Mesenchymal stem cell (in vitro differentiated cells and primary cell): ENCODE results near the gene PID1.

Source experiments
- DNase-seq: peaks from one replicate; pipeline ENCODE4 v3.0.0-alpha.2; 2013
- H2AFZ ChIP-seq: one replicate; pipeline ENCODE4 v1.6.1; 2013; ENCODE audit warnings: low read depth, mild to moderate bottlenecking, control low read depth, inconsistent platforms, low read length, moderate library complexity
- H2AK5ac ChIP-seq: 2 replicates; pipeline ENCODE4 v1.6.1; 2013; ENCODE audit warnings: low read length, moderate library complexity, mild to moderate bottlenecking, inconsistent platforms; ENCODE audit not compliant: severe bottlenecking
- H2BK120ac ChIP-seq: one replicate; pipeline ENCODE4 v1.6.1; 2013; ENCODE audit warnings: low read depth, mild to moderate bottlenecking, inconsistent platforms, low read length, moderate library complexity
- H2BK12ac ChIP-seq, 2 experiments: one replicate each; pipeline ENCODE4 v1.6.1; 2013; ENCODE audit warnings: inconsistent platforms in 2 of 2, low read length in 2 of 2, mild to moderate bottlenecking in 2 of 2, moderate library complexity in 2 of 2, control low read depth in 1 of 2
- H2BK15ac ChIP-seq: one replicate; pipeline ENCODE4 v1.6.1; 2013; ENCODE audit warnings: mild to moderate bottlenecking, low read depth, inconsistent platforms; ENCODE audit not compliant: poor library complexity, severe bottlenecking
- H2BK5ac ChIP-seq: 2 replicates; pipeline ENCODE4 v1.6.1; 2013; ENCODE audit warnings: low read depth, mild to moderate bottlenecking, low read length, control low read depth, inconsistent platforms; ENCODE audit not compliant: poor library complexity, severe bottlenecking
- H3K14ac ChIP-seq, 2 experiments: one replicate each; pipeline ENCODE4 v1.6.1; 2013; ENCODE audit warnings: inconsistent platforms in 2 of 2, low read length in 2 of 2, control low read depth in 1 of 2, mild to moderate bottlenecking in 1 of 2, moderate library complexity in 1 of 2
- H3K18ac ChIP-seq, 2 experiments: one replicate each; pipeline ENCODE4 v1.6.1; 2013; ENCODE audit warnings: inconsistent platforms in 2 of 2, low read length in 2 of 2, control low read depth in 1 of 2, low read depth in 1 of 2, mild to moderate bottlenecking in 1 of 2
- H3K23ac ChIP-seq, 2 experiments: one replicate each; pipeline ENCODE4 v1.6.1; 2013; ENCODE audit warnings: inconsistent platforms in 2 of 2, low read length in 2 of 2, mild to moderate bottlenecking in 2 of 2, moderate library complexity in 2 of 2, control low read depth in 1 of 2
- H3K27ac ChIP-seq: 2 replicates; pipeline ENCODE4 v1.5.1; 2013; ENCODE audit warnings: mild to moderate bottlenecking, moderate library complexity, low read length, control low read depth, inconsistent platforms; ENCODE audit not compliant: poor library complexity, severe bottlenecking
- H3K27me3 ChIP-seq, 2 experiments: 2 replicates each; pipeline versions ENCODE4 v1.6.1 to v1.7.0; 2013; ENCODE audit warnings: low read length in 2 of 2, mild to moderate bottlenecking in 2 of 2, moderate library complexity in 2 of 2, control low read depth in 1 of 2, inconsistent platforms in 1 of 2; ENCODE audit not compliant: control insufficient read depth in 1 of 2, insufficient read depth in 1 of 2
- H3K36me3 ChIP-seq, 2 experiments: 2 replicates each; pipeline versions ENCODE4 v1.6.1 to v1.7.0; 2013; ENCODE audit warnings: low read length in 2 of 2, control low read depth in 1 of 2, inconsistent platforms in 1 of 2, low read depth in 1 of 2, mild to moderate bottlenecking in 1 of 2; ENCODE audit not compliant: insufficient read depth in 2 of 2, control insufficient read depth in 1 of 2
- H3K4ac ChIP-seq, 2 experiments: one replicate each; pipeline ENCODE4 v1.6.1; 2013; ENCODE audit warnings: inconsistent platforms in 2 of 2, low read length in 2 of 2, mild to moderate bottlenecking in 2 of 2, moderate library complexity in 2 of 2, control low read depth in 1 of 2, low read depth in 1 of 2
- H3K4me1 ChIP-seq: 2 replicates; pipeline ENCODE4 v1.6.1; 2013; ENCODE audit warnings: low read depth, low read length, control low read depth; ENCODE audit not compliant: control insufficient read depth, insufficient read depth
- H3K4me2 ChIP-seq: 2 replicates; pipeline ENCODE4 v1.6.1; 2013; ENCODE audit warnings: low read length, mild to moderate bottlenecking, inconsistent platforms; ENCODE audit not compliant: poor library complexity, severe bottlenecking
- H3K4me3 ChIP-seq, 2 experiments: 2 replicates each; pipeline versions ENCODE4 v1.5.1 to v1.7.0; 2013; ENCODE audit warnings: low read length in 2 of 2, mild to moderate bottlenecking in 2 of 2, control low read depth in 1 of 2, low read depth in 1 of 2; ENCODE audit not compliant: insufficient read depth in 1 of 2
- H3K79me1 ChIP-seq: replicated peaks from 2 replicates; pipeline ENCODE4 v1.6.1; 2013; ENCODE audit warnings: mild to moderate bottlenecking, control low read depth, low read length, inconsistent platforms; ENCODE audit not compliant: poor library complexity, severe bottlenecking
- H3K9ac ChIP-seq: 2 replicates; pipeline ENCODE4 v1.7.0; 2013; ENCODE audit warnings: mild to moderate bottlenecking, low read length, moderate library complexity
- H3K9me3 ChIP-seq: 2 replicates; pipeline ENCODE4 v1.7.0; 2013; ENCODE audit warnings: mild to moderate bottlenecking, low read length; ENCODE audit not compliant: control insufficient read depth
- H4K8ac ChIP-seq: one replicate; pipeline ENCODE4 v1.6.1; 2013; ENCODE audit warnings: inconsistent platforms, mild to moderate bottlenecking, low read length, moderate library complexity
- H4K91ac ChIP-seq: one replicate; pipeline ENCODE4 v1.6.1; 2013; ENCODE audit warnings: mild to moderate bottlenecking, low read length, inconsistent platforms
- WGBS: methylation state at CpG from one replicate; pipeline ENCODE4 v1.1.7; 2013; ENCODE audit warnings: mixed read lengths; 5-methylcytosine and 5-hydroxymethylcytosine counted together

PID1 gene

DNA sequence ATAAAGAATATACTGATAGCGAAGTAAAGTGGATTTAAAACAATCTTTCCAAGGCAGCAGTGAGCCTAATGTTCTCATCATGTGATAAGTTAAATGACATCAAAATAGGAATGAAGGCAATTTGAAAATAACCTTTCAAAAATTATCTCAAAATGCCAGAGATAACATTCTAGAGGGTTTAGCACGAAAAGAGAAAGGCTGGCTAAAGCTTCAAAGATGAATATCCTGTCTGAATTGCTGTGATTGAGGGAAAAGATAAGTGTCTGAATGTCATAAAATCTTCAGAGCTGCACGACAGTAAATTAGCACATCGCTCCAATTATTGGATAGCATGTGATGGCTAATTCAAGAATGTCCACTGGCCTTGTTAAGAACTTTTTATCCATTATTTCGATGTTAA, 159.3 kb downstream of the PID1 start:
- Histone ChIP-seq H2BK12ac (no peak overlapping the region), H3K4ac (no peak overlapping the region)
- WGBS = 50% methylated on average over 3 of the region's 5 CpGs

GRCh38 chr2:229109195-229109594, 161.9 kb downstream of the PID1 start:
- Histone ChIP-seq H3K23ac (no peak overlapping the region), H3K4me2 (no peak overlapping the region), H2AK5ac (no peak overlapping the region), H3K4ac (no peak overlapping the region), H4K8ac (no peak overlapping the region), H2BK12ac (no peak overlapping the region), H3K9me3 (no peaks in the 10 kb centered on the region), H4K91ac (no peak overlapping the region), H2BK15ac (no peak overlapping the region), H3K27me3 (no peaks in the 10 kb centered on the region), H3K36me3 (no peaks in the 10 kb centered on the region), H2BK120ac (no peak overlapping the region), H3K4me3 (no peak overlapping the region), H3K27ac (no peak overlapping the region), H3K4me1 (no peaks in the 10 kb centered on the region), H2BK5ac (no peak overlapping the region), H2AFZ (no peak overlapping the region), H3K18ac (no peak overlapping the region), H3K14ac (no peak overlapping the region), H3K9ac (no peak overlapping the region), H3K79me1 (no peaks in the 10 kb centered on the region)
- WGBS = 93% methylated on average over 6 of the region's 7 CpGs
- DNase-seq = no peak

More for the DNA sequence above, 159.3 kb downstream of the PID1 start:
- H2BK120ac ChIP-seq = no peak overlapping the region
- H3K27me3 ChIP-seq = no peaks in the 10 kb centered on the region
- no peak overlapping the region for H3K4me2 ChIP-seq
- no peak overlapping the region for H2AFZ ChIP-seq
- H3K79me1 ChIP-seq = no peaks in the 10 kb centered on the region
- no peak overlapping the region for H3K4me3 ChIP-seq
- no peak overlapping the region for H3K14ac ChIP-seq
- H3K27ac ChIP-seq = no peak overlapping the region
- no peaks in the 10 kb centered on the region for H3K4me1 ChIP-seq
- H2AK5ac ChIP-seq = no peak overlapping the region
- H3K9ac ChIP-seq = no peak overlapping the region
- H3K18ac ChIP-seq = no peak overlapping the region
- H4K91ac ChIP-seq = no peak overlapping the region
- H2BK15ac ChIP-seq = no peak overlapping the region
- H2BK5ac ChIP-seq = no peak overlapping the region
- no peaks in the 10 kb centered on the region for H3K9me3 ChIP-seq
- no peak overlapping the region for H3K23ac ChIP-seq
- no peak overlapping the region for H4K8ac ChIP-seq
- DNase-seq = no peak
- no peaks in the 10 kb centered on the region for H3K36me3 ChIP-seq

- Histone ChIP-seq H2BK15ac (no peak overlapping the region), H3K27me3 (no peaks in the 10 kb centered on the region), H3K4me1 (no peaks in the 10 kb centered on the region), H2AFZ (no peak overlapping the region), H4K8ac (no peak overlapping the region), H3K4me3 (no peak overlapping the region), H3K18ac (no peak overlapping the region), H2BK5ac (no peak overlapping the region), H2BK12ac (no peak overlapping the region), H3K36me3 (no peaks in the 10 kb centered on the region), H3K4ac (no peak overlapping the region), H3K79me1 (no peaks in the 10 kb centered on the region), H3K14ac (no peak overlapping the region), H3K9ac (no peak overlapping the region), H2AK5ac (no peak overlapping the region), H3K23ac (no peak overlapping the region), H4K91ac (no peak overlapping the region), H3K4me2 (no peak overlapping the region), H3K9me3 (no peaks in the 10 kb centered on the region), H2BK120ac (no peak overlapping the region), H3K27ac (no peak overlapping the region)
- 78% methylated on average over 7 of the region's 7 CpGs for WGBS
- DNase-seq = no peak
Observed at GRCh38 chr2:229107601-229108000, 163.5 kb downstream of the PID1 start.

GRCh38 chr2:229104974-229105387, 166.1 kb downstream of the PID1 start:
- Histone ChIP-seq H3K79me1 (no peaks in the 10 kb centered on the region), H2BK12ac (no peak overlapping the region), H2AFZ (no peak overlapping the region), H3K9ac (no peak overlapping the region), H3K27ac (no peak overlapping the region), H3K18ac (no peak overlapping the region), H3K4me1 (no peaks in the 10 kb centered on the region), H3K14ac (no peak overlapping the region), H3K4me2 (no peak overlapping the region), H3K4ac (no peak overlapping the region), H3K36me3 (no peaks in the 10 kb centered on the region), H2AK5ac (no peak overlapping the region), H2BK120ac (no peak overlapping the region), H4K8ac (no peak overlapping the region), H3K27me3 (no peaks in the 10 kb centered on the region), H3K9me3 (no peaks in the 10 kb centered on the region), H3K4me3 (no peak overlapping the region), H2BK5ac (no peak overlapping the region), H3K23ac (no peak overlapping the region), H4K91ac (no peak overlapping the region), H2BK15ac (no peak overlapping the region)
- 74% methylated on average over 7 of the region's 7 CpGs for WGBS
- no peak for DNase-seq
